GM13977 (cell line): ENCODE results near the gene NSL1.
"Not testable (repeated sequence)": the region's sequence is repeated elsewhere in the genome, so short reads cannot be mapped to it uniquely, and the experiment has no call there.

ENCODE experiments used
- DNase-seq: peaks from one replicate; pipeline ENCODE4 v3.0.0; 2012; ENCODE audit warnings: low spot score
- in situ Hi-C: fragments of 300-500 bp; cut with MboI; formaldehyde crosslinking; loops from one replicate; pipeline ENCODE4 v1.12.0; 2022; ENCODE audit warnings: low sequenced_read_pairs, low pct_unique_long_range_greater_than_20kb, mixed read lengths, inconsistent platforms; ENCODE audit not compliant: unreplicated experiment
- TF ChIP-seq, protein P1 (sequence below): IDR thresholded peaks from 2 replicates; pipeline ENCODE4 v1.5.1; 2012; ENCODE audit warnings: mild to moderate bottlenecking, control low read depth; ENCODE audit not compliant: insufficient read depth; ENCODE audit errors: extremely low read depth, missing control alignments

NSL1 gene, protein sequence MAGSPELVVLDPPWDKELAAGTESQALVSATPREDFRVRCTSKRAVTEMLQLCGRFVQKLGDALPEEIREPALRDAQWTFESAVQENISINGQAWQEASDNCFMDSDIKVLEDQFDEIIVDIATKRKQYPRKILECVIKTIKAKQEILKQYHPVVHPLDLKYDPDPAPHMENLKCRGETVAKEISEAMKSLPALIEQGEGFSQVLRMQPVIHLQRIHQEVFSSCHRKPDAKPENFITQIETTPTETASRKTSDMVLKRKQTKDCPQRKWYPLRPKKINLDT

DNA sequence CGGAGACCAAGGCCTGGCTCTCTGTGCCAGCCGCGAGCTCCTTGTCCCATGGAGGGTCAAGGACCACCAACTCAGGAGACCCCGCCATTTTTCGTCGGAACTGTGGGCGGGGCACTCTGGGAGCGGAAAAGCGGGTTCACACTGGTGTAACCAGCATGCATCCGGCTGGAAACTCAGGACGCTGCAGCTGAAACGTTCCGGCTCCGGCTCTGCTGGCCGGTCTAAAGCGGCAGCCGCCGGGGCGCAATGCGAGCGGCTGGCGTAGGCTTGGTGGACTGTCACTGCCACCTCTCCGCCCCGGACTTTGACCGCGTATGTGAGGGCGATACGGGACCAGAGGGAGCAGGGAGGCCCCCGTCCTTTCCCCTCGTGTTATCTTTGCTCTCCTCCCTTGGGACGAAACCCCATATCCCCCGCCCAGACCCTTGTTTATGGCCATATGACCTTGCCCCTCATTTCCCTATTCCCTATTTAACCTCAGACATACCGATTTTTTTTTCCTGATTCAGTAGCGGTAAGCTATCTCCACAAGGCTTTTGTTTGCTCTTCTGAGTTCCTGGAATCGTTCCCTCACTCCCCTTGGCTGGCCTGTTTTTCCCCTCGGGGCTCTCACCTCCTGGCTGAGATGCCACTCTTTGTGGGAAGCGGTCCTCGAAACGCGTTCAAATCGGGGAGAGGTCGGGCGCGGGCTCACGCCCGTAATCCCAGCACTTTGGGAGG lies at the start of gene NSL1, which contains the start of gene TATDN3:
NSL1 (minus strand) TSS at position 102 of the 720 bp plus-strand sequence; CDS start at position 88, 14 bp downstream.
TATDN3 (plus strand) TSS at position 219 of the 720 bp plus-strand sequence; CDS start at position 247, 28 bp downstream.
- peak; percentile 74 for DNase-seq

DNA sequence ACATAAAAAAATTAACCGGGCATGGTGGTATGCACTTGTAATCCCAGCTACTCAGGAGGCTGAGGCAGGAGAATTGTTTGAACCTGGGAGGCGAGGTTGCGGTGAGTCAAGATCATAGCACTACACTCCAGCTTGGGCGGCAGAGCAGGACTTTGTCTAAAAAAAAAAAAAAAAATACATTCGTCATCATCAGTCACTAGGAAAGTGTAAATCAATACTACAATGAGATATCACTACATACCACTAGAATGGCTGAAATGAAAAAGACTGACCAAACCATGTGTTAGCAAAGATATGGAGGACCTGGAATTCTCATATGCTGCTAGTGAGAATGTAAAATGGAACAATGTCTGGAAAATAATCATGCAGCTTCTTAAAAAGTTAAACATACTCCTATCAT lies 46.6 kb upstream of the NSL1 start:
- TF ChIP-seq, protein P1, sequence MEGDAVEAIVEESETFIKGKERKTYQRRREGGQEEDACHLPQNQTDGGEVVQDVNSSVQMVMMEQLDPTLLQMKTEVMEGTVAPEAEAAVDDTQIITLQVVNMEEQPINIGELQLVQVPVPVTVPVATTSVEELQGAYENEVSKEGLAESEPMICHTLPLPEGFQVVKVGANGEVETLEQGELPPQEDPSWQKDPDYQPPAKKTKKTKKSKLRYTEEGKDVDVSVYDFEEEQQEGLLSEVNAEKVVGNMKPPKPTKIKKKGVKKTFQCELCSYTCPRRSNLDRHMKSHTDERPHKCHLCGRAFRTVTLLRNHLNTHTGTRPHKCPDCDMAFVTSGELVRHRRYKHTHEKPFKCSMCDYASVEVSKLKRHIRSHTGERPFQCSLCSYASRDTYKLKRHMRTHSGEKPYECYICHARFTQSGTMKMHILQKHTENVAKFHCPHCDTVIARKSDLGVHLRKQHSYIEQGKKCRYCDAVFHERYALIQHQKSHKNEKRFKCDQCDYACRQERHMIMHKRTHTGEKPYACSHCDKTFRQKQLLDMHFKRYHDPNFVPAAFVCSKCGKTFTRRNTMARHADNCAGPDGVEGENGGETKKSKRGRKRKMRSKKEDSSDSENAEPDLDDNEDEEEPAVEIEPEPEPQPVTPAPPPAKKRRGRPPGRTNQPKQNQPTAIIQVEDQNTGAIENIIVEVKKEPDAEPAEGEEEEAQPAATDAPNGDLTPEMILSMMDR, result no peak
- in situ Hi-C loops, result no loop called here
- no peak for DNase-seq

More for the DNA sequence above, at the start of gene NSL1, which contains the start of gene TATDN3:
- in situ Hi-C loops, result no loop called here
- TF ChIP-seq, protein P1, result no peak

DNA sequence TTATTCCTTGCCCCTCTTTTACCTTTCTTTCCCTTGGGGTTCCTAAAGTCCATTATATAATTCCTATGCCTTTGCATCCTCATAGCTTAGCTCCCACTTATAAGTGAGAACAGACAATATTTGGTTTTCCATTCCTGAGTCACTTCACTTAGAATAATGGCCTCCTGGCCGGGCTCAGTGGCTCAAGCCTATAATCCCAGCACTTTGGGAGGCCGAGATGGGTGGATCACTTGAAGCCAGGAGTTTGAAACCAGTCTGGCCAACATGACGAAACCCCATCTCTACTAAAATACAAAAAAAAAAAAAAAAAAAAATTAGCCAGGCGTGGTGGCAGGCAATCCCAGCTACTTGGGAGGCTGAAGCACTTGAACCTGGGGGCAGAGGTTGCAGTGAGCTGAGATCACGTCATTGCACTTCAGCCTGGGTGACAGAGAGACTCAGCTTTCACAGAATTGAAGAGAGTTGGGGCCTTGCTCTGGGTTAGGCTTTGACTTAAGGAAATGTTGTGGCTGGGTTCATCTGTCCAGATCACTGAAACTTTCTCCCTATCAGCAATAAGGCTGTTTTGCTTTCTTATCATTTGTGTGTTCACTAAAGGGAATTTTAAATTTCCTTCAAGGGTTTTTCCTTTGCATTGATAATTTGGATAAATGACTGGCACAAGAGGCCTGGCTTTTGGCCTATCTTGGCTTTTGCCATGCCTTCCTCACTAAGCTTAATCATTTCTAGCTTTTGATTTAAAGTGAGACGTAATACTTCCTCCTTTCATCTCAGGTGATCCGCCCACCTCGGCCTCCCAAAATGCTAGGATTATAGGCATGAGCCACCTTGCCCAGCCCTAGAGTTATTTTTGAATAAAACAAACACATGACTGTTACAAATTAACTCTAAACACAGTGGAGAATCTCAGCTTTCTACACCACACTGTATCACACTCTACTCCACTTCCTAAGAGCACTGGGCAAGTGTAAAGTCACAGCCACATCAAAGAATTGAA lies 41.9 kb upstream of the NSL1 start:
- in situ Hi-C loops, result not testable (repeated sequence)
- peak; percentile 36 for DNase-seq

- in situ Hi-C loops, result no loop called here
- no peak for DNase-seq
- TF ChIP-seq, protein P1, result no peak
Measured at GRCh38 chr1:212828395-212828794, 36.8 kb upstream of the NSL1 start.

GRCh38 chr1:212827831-212828278 lies 36.3 kb upstream of the NSL1 start:
- DNase-seq, result no peak
- in situ Hi-C loops, result no loop called here
- TF ChIP-seq, protein P1, result no peak

- TF ChIP-seq, protein P1, result no peak
- DNase-seq, result no peak
- in situ Hi-C loops, result no loop called here
Measured at GRCh38 chr1:212827171-212827776, 35.7 kb upstream of the NSL1 start.
